Medulla oblongata (tissue), 1 donor: ENCODE data around the gene FCRL3.
"Not testable (repeated sequence)": the region's sequence is repeated elsewhere in the genome, so short reads cannot be mapped to it uniquely, and the experiment has no call there.

Experiments used
- DNase-seq: peaks from one replicate; pipeline ENCODE4 v3.0.0-alpha.2; 2015; ENCODE audit errors: extremely low spot score

Gene FCRL3, protein sequence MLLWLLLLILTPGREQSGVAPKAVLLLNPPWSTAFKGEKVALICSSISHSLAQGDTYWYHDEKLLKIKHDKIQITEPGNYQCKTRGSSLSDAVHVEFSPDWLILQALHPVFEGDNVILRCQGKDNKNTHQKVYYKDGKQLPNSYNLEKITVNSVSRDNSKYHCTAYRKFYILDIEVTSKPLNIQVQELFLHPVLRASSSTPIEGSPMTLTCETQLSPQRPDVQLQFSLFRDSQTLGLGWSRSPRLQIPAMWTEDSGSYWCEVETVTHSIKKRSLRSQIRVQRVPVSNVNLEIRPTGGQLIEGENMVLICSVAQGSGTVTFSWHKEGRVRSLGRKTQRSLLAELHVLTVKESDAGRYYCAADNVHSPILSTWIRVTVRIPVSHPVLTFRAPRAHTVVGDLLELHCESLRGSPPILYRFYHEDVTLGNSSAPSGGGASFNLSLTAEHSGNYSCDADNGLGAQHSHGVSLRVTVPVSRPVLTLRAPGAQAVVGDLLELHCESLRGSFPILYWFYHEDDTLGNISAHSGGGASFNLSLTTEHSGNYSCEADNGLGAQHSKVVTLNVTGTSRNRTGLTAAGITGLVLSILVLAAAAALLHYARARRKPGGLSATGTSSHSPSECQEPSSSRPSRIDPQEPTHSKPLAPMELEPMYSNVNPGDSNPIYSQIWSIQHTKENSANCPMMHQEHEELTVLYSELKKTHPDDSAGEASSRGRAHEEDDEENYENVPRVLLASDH

DNA sequence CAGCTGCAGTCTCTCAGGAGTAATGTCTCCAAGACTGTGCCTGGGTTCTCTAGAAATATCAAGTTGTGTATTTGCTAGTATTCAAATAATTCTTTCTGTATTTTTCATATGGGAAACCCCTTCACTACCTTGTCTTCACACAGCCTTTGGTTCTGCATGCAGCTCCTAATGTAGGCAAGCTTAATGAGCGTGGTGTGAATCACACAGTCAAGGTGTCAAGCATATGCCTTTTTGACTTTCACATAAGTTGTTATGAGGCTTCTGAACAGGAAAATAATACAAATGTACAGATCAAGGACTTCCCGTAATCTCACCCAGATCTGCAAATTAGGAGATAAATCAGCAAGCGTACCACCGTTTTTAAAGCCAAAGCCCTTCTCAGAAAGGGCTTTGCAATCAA is at the start of gene FCRL3:
Gene FCRL3, minus strand, starts transcription at position 38 of the 400 bp plus-strand sequence. CDS start 280 bp downstream, outside the sequence.
- DNase-seq, result no peak

DNA sequence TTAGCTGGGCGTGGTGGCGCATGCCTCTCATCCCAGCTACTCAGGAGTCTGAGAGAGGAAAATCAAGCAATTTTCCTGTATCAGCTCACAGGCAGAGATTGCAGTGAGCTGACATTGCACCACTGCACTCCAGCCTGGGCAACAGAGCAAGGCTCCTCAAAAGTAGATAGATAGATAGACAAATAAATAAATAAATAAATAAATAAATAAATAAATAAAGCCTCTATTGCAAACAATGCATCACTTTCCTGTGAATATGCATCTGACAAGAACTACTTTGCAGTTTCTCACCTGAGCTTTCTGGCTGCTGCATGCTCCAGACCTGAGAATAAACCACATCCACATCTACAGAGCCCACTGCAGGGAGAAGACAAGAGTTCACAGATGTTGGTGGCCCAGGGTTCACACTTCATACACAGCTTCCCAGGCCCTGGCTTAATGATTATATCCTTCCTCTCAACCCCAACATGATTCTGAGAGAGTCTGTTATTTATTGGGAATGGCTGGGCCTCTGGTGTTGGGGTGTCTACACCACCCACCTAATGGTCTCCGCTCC is 47.8 kb upstream of the FCRL3 start:
- no peak for DNase-seq

DNA sequence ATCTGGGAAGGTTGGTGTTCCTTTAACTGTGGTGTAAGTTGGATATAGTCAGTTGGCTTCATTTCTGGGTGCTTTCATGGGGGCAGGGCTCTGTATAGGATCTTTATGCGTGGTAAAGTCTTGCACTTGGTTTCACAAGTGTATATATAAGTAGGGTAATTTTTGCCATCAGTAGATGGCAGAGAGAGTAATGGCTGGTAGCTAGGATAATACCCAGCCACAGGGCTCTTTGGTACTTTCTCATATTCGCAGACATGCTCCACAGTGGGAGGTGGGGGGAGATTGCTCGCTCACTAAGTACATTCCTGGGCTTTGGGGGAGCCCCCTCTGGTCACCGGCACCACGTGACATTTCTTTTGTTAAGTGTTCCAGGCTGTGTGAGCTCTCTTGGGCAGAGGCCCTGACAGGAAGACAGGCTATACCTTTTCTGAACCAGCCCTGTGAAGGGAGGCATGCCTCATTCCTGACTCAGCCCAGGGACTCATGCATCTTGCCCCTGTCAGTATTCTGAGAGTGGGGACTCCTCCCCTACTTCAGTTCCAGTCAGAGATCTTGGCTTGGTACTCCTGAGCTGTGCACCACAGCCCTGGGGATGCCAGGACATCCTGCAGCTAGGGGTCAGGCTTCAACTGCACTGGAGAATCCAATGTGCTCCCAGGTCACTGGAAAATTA is 38.8 kb upstream of the FCRL3 start:
- DNase-seq, result no peak

DNA sequence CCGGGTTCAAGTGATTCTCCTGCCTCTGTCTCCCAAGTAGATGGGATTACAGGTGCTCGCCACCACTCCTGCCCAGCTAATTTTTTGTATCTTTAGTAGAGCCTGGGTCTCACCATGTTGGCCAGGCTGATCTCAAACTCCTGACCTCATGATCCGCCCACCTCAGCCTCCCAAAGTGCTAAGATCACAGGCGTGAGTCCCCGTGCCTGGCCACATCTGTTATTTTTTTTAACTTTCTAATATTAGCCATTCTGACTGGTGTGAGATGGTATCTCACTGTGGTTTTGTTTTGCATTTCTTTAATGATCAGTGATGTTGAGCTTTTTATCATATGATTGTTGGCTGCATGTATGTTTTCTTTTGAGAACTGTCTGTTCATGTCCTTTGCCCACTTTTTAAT is 35.4 kb upstream of the FCRL3 start:
- not testable (repeated sequence) for DNase-seq

DNA sequence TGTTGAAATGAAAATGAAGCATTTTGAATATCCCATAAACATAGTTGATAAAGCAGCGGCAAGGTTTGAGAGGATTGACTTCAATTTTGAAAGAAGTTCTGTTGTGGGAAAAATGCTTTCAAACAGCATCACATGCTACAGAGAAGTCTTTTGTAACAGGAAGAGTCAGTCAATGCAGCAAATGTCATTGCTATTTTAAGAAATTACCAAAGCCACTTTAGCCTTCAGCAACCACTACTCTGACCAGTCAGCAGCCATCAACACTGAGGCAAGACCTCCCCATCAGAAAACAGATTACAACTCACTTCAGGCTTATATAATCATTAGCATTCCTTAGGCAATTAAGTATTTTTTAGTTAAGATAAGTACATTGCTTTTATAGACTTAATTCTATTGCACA is 33.8 kb upstream of the FCRL3 start:
- DNase-seq, result peak; percentile 62

DNA sequence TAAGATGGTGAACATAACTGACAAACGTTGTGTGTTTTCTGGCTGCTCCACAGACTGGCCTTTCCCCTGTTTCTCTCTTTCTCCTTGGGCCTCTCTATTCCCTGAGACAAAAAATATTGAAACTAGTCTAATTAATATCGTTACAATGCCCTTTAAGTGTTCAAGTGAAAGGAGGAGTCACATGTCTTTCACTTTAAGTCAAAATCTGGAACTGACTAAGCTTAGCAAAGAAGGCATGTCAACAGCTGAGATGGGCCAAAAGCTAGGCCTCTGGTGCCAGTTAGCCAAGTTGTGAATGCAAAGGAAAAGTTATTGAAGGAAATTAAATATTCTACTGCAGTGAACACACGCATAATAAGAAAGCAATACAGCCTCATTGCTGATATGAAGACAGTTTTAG is 32.2 kb upstream of the FCRL3 start:
- DNase-seq, result no peak

DNA sequence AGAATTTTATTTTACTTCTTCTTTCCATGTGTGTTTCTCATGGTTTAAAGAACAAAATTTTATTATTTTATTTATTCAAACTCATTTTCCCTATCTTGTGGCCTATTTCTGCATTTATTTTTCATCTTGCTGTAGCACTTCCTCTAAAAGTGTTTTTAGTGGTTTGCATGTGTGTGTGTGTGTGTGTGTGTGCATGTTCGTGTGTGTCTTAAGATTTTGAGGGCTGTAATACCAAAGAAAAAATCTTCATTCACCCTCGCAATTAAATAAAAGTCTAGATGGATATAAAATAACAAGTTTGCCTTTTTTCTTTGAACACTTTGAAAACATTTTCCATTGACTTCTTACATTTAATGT is 24.6 kb upstream of the FCRL3 start:
- peak; percentile 13 for DNase-seq

DNA sequence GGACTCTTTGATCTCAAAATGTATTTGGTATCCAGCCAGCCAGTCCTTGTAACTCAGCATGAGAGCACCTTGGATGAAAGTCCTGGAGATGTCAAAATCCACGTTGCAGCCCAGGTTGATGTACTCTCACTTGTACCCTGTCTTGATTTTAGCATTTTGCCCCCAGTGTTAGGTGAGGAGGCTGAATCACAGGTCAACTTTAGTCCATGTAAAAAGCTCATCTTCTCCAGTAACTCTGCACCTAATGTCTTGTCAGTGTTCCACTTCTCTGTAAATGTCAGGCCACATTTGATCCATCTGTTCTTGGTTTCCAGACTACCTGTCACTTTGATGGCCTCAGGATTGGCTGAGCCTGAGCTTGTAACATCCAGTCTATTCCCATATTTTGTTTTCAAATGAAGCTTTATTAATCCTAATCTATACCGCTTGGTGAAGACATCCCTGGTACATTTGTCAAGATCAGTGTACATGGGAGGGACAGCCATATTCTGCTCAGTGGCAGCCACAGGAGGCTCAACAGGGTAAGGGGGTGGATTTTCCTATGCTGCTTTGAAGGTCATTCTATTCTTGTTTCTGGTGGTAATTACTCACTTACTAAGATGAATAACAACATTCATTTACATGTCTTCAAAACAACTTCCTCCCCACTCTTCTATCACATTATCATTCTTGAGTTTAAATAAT is 24.1 kb upstream of the FCRL3 start:
- no peak for DNase-seq

DNA sequence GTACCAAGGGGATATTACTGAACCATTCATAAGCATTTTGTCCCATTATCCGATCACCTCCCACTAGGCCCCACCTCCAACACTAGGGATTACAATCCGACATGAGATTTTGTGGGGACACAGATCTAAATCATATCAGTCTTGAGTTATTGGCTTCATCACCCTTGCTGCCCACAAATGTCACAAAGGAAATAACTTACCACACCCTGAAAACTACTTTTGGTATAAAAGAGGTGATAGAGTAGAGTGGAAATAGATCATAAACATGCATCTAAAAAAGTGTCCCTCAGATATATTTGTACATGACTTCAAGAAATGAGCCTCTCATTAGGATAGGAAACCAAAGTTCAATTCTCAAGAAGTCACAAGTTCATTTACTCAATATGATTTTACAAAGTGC is 22.6 kb upstream of the FCRL3 start:
- DNase-seq, result no peak

DNA sequence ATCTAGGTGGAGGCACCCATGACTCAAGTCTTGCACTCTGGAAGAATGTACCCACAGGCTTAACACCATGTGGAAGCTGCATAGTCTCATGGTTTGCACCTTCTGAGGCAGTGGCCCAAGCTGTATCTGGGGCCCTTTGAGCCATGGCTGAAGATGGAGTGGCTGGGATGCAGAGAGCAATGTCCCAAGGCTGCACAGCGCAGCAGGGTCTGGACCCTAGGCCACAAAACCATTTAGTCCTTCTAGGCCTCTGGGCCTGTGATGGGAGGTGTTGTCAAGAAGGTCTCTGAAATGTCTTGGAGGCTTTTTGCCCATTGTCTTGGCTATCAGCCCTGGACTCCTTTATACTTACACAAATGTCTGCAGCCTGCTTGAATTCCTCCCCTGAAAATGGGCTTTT is 21.4 kb upstream of the FCRL3 start:
- no peak for DNase-seq

DNA sequence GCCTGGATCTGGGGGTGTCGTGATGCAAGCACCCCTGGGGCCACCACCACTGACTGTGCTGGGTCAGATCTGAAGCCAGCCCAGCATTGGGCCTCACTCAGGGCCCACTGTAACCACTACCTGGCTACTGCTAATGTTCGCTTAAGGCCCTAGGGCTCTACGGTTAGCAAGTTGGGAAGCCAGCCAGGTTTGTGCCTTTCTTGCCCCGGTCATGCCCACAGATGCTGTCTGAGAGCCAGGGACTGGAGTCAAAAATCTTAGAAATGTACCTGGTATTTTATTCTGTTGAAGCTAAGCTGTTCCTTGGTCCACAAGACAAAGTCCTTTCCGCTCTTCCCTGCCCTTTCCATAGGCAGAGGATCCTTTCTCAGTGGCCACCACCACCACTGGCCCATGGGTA is 15.2 kb upstream of the FCRL3 start:
- no peak for DNase-seq

DNA sequence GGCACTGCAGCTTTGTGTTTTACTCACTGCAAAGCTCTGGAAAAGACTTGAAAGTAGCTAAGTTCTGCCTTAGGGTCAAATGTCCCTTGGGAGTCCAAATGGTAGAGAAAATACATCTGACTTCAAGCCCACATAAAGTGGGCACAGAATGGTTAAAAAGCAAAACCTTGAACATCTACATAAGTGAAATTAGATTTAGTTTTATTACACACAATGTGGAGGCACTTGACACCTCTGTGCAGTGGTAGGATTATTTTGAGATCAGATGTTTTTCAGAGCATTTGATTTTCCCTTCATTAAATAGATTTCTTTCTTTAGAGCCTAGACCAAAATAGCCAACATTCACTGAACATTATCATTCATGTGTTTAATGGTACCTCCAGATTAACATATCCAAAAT is 11.2 kb upstream of the FCRL3 start:
- DNase-seq, result no peak

DNA sequence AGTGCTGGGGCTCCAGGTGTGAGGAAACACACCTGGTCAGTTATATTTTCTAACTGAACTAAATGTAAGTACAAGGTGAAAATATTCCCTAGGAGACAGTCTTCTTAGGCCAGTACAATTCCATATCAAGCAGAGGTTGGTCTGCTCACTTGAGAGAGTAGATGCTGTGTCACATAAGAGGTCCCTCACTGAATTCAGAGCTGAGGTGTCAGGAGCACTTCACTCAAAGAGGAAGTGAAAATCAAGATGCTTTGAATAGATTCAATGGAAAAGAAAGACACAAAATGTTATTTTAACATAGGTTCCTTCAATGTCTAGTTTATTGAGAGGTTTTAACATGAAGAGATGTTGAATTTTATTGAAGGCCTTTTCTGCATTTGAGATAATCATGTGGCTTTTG is 4.3 kb upstream of the FCRL3 start:
- DNase-seq, result no peak

DNA sequence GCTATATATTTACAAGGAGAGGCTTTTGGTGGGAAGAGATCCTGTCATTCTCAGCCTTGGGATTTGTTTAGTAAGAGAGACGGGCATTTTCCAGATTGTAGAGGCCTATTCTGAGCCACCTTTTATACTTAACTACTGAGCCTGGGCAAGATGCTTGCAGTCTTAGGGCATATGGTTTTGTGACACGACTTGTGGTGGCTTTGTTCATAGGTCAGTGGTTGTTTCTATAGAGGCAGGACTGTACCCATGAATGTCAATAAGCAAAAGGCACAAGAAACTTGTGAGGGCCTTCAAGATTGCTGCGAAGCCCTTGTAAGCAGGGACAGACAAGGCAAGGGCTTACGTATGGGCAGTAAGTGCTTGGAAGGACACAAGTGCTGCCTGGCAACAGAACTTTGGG is 3.4 kb upstream of the FCRL3 start:
- no peak for DNase-seq

DNA sequence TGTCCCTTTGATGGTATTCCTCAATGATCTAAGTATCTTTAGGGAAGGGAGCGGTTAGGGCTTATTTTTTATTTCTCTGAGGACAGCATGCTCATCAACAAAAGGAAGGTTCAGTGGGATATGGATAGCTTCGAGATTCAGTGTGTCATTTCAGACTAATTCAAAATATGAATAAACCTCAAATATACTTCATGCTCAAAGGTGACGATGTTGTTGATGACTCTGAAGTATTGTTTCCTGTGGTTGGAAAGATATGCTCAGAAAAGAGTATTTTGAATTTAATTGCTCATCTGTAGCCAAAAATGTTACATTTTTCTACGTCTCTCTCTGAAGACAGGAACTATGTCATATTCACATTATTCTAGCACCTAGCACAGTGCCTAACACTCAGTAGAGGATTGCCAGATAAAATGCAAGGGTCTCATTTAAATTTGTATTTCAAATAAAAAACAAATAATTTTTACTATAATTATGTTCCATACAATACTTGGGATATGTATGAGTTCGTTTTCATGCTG is 1.8 kb upstream of the FCRL3 start:
- no peak for DNase-seq

DNA sequence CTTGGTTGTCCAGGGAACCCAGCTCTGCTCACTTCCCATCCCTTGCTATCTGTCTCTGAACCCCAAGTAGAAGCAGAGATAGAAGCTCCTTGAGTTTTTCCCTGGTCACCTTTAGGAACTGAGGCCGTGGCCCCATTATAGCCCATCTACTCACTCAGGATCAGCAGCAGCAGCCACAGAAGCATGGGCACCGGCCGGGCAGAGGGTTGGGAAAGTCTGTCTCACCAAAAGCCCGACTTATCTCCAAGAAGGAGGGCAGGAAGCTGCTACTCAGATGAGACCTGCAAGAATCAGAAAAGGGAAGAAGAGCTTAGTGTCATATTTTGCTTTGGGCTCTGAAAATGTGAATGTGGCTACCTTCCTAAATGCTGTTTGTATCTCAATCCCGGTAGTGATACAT is 264 bp downstream of the FCRL3 start:
- DNase-seq, result no peak

DNA sequence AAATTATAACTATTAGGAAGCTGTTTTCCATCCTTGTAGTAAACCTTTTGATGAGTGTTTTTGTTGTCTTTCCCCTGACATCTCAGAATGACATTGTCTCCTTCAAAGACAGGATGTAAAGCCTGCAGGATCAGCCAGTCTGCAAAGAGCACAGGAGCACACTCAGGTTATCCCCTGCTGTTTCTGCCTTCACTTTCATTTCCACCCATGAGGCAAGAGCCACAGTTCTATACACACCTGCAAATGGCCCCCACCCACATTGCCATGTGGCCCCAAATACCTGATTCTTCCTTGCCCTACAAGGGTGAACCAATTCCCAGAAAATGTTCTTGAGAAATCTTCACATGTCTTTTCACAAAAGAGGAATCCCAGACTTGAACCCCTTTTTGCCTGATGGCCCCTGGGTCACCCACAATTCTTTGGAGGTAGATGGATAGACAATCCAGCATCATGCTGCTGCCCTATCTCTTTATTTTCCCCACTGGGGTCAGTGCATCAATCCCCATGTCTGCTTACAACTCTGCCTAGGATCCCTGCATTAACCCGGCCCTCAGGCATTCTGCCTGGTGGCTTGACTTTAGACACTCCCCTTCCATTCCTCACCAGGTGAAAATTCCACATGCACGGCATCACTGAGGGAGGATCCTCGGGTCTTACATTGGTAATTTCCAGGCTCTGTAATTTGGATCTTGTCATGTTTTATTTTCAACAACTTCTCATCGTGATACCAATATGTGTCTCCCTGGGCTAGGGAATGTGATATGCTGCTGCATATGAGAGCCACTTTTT is 2.6 kb downstream of the FCRL3 start:
- no peak for DNase-seq

DNA sequence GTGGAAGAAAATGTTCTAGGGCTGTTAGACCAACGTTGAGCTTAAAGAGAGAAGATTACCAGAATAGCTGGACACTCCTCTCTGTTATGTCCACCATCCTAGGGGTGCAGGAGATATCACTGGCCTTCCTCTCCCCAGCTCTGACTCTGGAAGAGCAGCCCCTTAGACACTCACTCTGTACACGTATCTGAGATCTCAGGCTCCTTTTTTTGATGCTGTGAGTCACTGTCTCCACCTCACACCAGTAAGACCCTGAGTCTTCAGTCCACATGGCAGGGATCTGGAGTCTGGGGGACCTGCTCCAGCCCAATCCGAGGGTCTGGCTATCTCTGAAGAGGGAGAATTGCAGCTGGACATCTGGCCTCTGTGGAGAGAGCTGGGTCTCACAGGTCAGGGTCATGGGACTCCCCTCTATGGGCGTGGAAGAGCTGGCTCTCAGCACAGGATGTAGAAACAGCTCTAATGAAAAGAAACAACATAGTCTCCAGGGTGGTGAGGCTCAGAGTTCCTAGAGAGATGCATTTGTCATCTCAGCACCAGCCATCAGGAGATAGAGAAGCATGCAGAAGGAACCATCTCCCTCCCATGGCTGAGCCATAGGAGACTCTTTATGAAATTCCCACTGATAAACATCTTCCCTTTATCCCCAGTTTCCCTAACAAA is 3.5 kb downstream of the FCRL3 start:
- DNase-seq, result no peak

DNA sequence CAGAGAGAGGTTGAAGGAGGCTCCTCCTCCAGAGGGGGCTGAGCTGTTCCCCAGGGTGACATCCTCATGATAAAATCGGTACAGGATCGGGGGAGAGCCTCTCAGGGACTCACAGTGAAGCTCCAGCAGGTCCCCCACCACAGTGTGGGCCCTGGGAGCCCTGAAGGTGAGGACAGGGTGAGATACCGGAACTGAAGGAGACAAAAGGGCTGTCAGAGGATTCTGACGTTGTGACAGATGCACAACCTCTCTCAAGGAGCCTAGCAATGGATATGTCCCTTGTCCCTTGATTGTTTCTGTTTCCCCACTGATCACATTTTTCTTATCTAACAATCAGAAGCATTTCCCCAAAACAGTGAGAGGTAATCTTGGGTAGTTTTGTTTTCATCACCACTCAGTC is 5.2 kb downstream of the FCRL3 start:
- DNase-seq, result no peak

DNA sequence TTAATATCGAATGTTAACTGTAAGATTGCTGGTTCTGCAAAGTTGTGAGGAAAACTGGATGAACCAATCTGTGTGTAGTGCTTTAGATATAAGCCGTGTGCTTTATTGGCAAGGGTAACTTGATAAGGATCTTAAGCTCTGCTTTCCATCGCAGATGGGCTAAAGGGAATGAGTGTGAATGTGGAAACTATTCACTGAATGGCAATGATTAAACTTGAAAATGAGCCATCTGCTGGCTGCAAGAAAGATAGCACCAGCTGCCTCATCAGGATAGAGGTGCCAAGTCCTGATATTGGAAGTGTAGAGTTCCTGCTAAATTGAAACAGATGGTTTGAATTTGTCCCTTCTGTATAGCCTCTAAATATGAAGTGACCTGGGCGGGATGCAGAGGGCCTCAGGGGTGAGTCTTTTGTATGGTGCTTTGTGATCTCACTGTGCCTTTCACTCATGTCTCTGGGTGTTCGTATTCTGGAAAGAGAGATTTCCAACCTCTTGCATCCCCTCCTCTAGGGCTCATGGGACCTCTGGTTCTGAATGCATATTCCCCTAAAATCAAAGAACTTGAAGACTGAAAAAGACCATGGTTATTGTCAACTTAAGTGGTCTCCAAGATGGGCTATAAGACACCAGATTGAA is 9.2 kb downstream of the FCRL3 start:
- peak; percentile 47 for DNase-seq
